GM12801 (cell line): Measurements from ENCODE around the gene NF1.

Source experiments
- TF ChIP-seq, protein P1 (sequence below): IDR thresholded peaks from one replicate; pipeline ENCODE4 v1.5.1; 2011; ENCODE audit warnings: control low read depth; ENCODE audit not compliant: insufficient read length; ENCODE audit errors: extremely low read depth

The NF1 gene

DNA sequence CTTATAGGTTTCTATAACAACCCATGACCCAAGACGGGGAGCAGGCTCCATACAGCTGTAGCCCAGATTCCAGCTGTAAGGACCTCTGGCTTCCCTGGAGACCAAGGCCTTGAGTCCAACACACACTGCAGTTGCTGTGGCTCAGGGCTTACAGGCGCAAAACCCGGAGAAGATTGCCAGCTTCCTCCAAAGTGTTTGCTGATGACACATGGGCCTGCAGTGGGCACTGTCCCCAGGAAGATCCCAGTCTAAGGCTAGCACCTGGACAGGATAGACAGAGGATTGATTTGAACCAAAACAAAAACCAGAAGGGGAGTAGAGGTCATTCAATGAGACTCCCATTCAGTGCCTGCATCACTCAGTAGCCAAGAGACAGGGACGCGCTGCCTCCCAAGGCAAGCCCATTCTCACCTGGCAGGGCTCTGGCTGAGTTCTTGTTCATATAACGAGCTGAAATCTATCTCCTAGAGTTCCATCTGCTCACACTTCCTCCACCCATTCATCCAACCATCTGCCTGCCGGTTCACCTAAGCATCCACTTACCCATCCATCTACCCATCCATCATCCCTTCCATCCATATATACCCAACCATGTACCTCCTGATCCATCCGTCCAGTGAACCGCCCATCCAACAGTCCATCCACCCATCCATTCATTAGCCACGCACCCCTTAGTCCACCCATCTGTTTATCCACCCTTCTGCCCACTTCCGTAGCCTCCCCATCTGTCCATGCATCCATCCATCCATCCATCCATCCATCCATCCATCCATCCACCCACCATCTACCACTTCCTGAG, 306.9 kb downstream of the NF1 start:
- TF ChIP-seq, protein P1, sequence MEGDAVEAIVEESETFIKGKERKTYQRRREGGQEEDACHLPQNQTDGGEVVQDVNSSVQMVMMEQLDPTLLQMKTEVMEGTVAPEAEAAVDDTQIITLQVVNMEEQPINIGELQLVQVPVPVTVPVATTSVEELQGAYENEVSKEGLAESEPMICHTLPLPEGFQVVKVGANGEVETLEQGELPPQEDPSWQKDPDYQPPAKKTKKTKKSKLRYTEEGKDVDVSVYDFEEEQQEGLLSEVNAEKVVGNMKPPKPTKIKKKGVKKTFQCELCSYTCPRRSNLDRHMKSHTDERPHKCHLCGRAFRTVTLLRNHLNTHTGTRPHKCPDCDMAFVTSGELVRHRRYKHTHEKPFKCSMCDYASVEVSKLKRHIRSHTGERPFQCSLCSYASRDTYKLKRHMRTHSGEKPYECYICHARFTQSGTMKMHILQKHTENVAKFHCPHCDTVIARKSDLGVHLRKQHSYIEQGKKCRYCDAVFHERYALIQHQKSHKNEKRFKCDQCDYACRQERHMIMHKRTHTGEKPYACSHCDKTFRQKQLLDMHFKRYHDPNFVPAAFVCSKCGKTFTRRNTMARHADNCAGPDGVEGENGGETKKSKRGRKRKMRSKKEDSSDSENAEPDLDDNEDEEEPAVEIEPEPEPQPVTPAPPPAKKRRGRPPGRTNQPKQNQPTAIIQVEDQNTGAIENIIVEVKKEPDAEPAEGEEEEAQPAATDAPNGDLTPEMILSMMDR, result no peak

DNA sequence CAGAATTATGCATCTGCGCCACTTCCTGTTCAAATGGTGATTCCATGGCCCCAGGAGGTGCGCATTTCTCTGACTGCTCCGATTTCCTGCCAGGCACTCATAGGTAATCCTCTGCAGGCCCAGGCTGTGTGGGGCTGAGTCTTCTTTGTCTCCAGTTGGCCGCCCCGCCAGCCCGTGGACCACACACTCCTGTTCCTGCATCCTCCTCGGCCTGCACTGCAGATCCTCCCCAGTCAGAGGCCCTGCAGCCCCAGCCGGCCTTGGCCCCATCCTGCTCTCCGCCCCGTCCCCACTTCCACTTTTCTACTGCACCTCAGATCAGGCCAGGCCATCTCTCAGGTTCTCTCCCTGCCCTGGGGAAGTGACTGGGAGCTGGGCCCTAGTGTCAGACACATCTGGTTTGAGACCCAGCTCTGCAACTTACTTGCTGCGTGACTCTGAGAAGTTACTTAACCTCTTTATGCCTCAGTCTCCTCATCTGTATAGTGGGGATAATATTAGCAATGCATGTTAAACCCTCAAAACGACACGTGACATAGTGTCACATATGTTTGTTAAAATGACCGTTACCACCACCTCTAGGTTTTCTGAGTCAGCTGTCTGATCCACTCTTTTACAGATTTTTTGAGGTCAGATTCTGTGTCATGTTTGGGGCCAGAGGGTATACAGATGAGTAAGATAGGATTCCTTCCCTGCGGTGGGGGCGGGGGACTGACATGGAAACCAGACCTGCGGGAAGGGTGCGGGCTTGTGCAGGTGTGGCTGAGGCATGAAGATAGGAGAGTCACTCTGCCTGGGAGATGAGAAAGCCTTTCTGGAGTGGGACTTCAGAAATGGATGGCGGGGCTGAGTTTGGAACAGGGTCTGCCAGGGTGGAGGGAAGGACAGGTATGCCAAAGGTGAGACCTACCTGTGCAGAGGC, 309.5 kb downstream of the NF1 start:
- TF ChIP-seq, protein P1, result no peak

DNA sequence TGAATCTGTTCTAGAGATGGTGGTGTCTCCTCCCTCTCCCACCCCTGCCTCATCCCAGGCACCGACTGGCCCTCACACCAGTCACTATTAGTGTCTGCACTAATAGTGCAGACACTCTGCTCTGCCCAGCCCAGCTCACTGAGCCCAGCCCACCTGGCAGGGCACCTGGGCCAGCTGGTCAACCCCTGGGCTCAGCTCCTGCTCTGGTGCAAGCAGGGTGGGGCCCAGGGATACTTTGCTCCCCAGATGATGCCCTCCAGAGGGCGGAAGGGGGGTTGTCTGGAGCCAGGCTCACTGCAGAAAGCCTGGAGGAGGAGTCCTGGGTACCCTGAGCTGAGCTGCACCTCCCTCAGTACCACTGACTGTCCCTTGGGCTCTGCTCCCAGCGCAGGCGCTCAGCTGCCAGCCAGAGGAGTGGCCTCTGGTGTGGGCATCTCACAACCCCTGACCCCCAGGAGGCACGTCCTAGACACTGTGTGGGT, 311.2 kb downstream of the NF1 start:
- TF ChIP-seq, protein P1, result no peak

DNA sequence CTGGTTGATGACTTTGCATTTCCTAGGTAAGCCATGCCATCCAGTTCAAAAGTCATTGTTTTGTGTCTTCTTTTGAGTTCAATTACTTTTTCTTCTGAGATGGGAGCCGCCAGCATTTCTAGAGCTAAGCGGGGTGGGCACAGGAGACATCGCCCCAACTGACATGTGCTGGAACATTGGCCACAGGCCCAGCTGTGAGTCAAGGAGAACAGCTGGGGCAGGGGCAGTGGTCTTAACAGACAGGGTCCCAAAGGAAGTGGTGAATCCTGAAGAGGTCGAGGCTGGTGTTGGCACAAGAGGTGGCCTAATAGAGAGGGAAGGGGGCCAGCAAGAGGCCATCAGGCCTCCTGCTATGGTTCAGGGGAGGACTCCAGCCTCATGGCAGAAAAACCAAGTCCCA, 313.8 kb downstream of the NF1 start:
- TF ChIP-seq, protein P1, result no peak

DNA sequence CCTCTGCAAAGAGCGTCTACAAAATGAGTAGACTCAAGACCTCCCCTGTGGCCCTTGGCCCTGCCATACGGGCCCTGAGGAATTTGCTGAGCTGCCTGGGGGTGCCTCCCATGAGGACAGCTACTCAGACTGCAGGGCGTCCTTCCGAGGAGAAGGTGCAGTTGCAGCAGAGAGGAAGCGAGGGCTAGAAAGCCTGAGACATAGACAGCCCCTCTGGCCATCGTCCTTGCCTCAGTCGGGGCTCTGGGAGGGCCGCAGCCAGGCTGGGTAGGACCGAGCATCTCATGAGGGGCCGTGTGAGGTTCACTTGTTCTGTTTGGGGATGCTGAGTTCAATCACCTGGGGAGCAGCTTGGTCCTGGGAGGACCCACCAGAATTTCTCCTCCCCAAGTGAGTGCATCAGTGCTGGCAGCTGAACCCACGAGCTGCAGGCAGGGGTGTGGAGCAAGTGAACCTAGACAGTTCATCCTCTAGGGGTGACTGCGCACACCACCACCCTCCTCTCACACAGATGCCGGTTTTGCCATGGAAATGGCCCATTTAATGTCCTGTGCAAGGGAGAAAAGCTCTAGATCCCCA, 317.0 kb downstream of the NF1 start:
- TF ChIP-seq, protein P1, result no peak

DNA sequence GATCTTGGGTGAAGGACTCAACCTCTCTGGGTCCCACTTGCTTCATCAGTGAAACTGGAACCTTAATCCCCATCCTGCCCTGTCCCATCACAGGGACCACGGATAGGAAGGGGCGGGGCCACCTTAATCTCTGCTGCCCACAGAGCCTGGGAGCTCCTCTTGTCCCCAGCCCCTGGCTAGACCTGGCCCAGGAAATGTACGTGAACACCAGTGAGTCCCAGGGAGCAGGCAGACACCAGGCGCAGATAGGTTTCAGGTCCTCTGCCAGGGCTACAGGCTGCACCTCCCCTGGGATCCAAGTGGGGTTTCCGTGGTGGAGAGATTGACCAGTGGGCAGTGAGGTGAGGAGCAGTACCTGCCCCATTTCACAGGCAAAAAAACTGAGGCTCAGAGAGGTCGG, 317.7 kb downstream of the NF1 start:
- TF ChIP-seq, protein P1, result no peak
